ENCODE data around the gene RAB20. TPM values are rescaled to one million over a fixed set of nuclear protein-coding genes. Genes with fewer than 3 reads are reported as not detected.

Gene RAB20
- total RNA-seq, 1 donor from 2014 or later = 2.6 TPM

GRCh38 chr13:110554227-110554836 lies 7.2 kb downstream of the RAB20 start:
- H3K4me3 Mint-ChIP-seq (ENCODE audit: unreplicated experiment) = no peak overlapping the region
- no peaks in the 10 kb centered on the region for H3K79me2 ChIP-seq (ENCODE audit: insufficient read depth, low read length)
- H3K36me3 Mint-ChIP-seq (ENCODE audit: low read depth, unreplicated experiment) = peaks cover 11% of the 10 kb centered on the region

GRCh38 chr13:110553417-110553816 lies 8.1 kb downstream of the RAB20 start:
- H2AFZ ChIP-seq (ENCODE audit: low read depth, low read length) = no peak overlapping the region
- H3K79me2 ChIP-seq (ENCODE audit: insufficient read depth, low read length) = no peaks in the 10 kb centered on the region

More at GRCh38 chr13:110554227-110554836, 7.2 kb downstream of the RAB20 start:
- H4K20me1 ChIP-seq (ENCODE audit: insufficient read depth, low read length) = no peaks in the 10 kb centered on the region
- no peaks in the 10 kb centered on the region for H3K4me1 Mint-ChIP-seq (ENCODE audit: low read depth, unreplicated experiment)
- DNase-seq (ENCODE audit: low read depth) (no peak), FAIRE-seq (no peak)
- peaks cover 10% of the 10 kb centered on the region for H3K27me3 Mint-ChIP-seq (ENCODE audit: low read depth, unreplicated experiment)
- H2AFZ ChIP-seq (ENCODE audit: low read depth, low read length) = no peak overlapping the region
- peaks cover 5% of the 10 kb centered on the region for H3K9me3 Mint-ChIP-seq (ENCODE audit: unreplicated experiment)
- H3K4me2 ChIP-seq (ENCODE audit: low read length) = no peak overlapping the region
- H3K4me1 ChIP-seq (ENCODE audit: insufficient read depth, low read length) = no peaks in the 10 kb centered on the region
- no peak overlapping the region for H3K4me3 ChIP-seq (ENCODE audit: insufficient read depth, low read depth, low read length)
- H3K27me3 ChIP-seq (ENCODE audit: insufficient read depth, low read length) = peaks cover 2% of the 10 kb centered on the region
- H3K36me3 ChIP-seq (ENCODE audit: insufficient read depth, low read length) = no peaks in the 10 kb centered on the region
- H3K27ac Mint-ChIP-seq (ENCODE audit: unreplicated experiment) = no peak overlapping the region
- no peak overlapping the region for H3K27ac ChIP-seq (ENCODE audit: low read depth, low read length)
- no peak for TF ChIP-seq EZH2 (IDR thresholded peaks at IDR 0.05; ENCODE audit: insufficient read depth, low read length)
- no peak for TF ChIP-seq CTCF (IDR thresholded peaks at IDR 0.05; ENCODE audit: insufficient read depth, low read depth, low read length)
- H3K9ac ChIP-seq (ENCODE audit: low read length) = no peak overlapping the region
- peaks cover 5% of the 10 kb centered on the region for H3K9me3 ChIP-seq (ENCODE audit: insufficient read depth, low read depth, low read length)

More at GRCh38 chr13:110553417-110553816, 8.1 kb downstream of the RAB20 start:
- Histone ChIP-seq H3K36me3 (ENCODE audit: insufficient read depth, low read length) (no peaks in the 10 kb centered on the region), H3K9ac (ENCODE audit: low read length) (no peak overlapping the region), H3K27me3 (ENCODE audit: insufficient read depth, low read length) (peaks cover 2% of the 10 kb centered on the region), H4K20me1 (ENCODE audit: insufficient read depth, low read length) (no peaks in the 10 kb centered on the region), H3K4me2 (ENCODE audit: low read length) (no peak overlapping the region), H3K9me3 (ENCODE audit: insufficient read depth, low read depth, low read length) (peaks cover 5% of the 10 kb centered on the region), H3K27ac (ENCODE audit: low read depth, low read length) (no peak overlapping the region), H3K4me3 (ENCODE audit: insufficient read depth, low read depth, low read length) (no peak overlapping the region), H3K4me1 (ENCODE audit: insufficient read depth, low read length) (no peaks in the 10 kb centered on the region)
- FAIRE-seq (no peak), DNase-seq (ENCODE audit: low read depth) (no peak)
- Mint-ChIP-seq H3K27ac (ENCODE audit: unreplicated experiment) (no peak overlapping the region), H3K27me3 (ENCODE audit: low read depth, unreplicated experiment) (peaks cover 8% of the 10 kb centered on the region), H3K9me3 (ENCODE audit: unreplicated experiment) (peaks cover 5% of the 10 kb centered on the region), H3K36me3 (ENCODE audit: low read depth, unreplicated experiment) (peaks cover 8% of the 10 kb centered on the region), H3K4me3 (ENCODE audit: unreplicated experiment) (no peak overlapping the region), H3K4me1 (ENCODE audit: low read depth, unreplicated experiment) (no peaks in the 10 kb centered on the region)
- TF ChIP-seq EZH2 (IDR thresholded peaks at IDR 0.05; ENCODE audit: insufficient read depth, low read length) = no peak
- no peak for TF ChIP-seq CTCF (IDR thresholded peaks at IDR 0.05; ENCODE audit: insufficient read depth, low read depth, low read length)

All from astrocyte (in vitro differentiated cells and primary cell).